ENCODE results near the gene SELENOI.

DNA sequence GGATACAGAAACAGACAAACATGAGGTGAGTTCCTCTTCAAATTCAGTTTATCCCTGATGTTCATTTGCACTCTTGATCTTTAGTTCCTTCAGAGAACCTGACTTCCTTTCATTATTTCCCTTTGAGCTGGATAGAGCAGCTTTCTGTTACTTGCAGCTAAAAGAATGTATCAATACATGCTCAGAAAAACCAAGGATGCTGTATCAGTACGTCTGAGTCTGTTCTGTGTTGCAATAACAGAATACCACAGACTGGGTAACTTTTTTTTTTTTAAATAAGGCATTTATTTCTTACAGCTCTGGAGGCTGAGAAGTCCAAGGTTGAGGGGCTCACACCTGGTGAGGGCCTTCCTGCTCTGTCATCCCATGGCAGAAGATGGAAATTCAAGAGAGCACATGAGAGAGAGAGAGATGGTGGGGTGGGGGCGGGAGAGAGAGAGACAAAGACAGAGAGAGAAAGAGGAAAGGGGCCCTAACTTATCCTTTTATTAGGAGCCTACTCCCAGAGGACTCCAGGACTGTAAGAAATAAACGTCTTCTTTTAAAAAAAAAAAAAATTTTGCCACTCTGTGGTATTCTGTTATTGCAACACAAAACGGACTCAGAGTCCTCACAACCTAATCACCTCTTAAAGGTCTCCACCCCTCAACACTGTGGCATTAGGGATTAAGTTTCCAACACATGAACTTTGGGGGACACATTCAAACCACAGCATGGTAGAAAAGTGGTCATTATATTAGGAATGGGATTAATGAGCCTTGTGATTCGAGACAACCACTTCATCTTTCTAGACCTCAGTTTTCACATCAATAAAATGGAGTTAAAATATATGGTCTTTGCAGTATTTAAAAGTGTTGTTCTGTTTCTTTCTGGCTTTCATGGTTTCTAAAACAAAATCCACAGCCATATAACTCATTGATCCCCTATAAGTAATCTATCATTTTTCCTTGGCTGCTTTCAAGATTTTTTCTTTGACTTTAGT, 18.4 kb upstream of the SELENOI start:
- TF ChIP-seq, protein P1, sequence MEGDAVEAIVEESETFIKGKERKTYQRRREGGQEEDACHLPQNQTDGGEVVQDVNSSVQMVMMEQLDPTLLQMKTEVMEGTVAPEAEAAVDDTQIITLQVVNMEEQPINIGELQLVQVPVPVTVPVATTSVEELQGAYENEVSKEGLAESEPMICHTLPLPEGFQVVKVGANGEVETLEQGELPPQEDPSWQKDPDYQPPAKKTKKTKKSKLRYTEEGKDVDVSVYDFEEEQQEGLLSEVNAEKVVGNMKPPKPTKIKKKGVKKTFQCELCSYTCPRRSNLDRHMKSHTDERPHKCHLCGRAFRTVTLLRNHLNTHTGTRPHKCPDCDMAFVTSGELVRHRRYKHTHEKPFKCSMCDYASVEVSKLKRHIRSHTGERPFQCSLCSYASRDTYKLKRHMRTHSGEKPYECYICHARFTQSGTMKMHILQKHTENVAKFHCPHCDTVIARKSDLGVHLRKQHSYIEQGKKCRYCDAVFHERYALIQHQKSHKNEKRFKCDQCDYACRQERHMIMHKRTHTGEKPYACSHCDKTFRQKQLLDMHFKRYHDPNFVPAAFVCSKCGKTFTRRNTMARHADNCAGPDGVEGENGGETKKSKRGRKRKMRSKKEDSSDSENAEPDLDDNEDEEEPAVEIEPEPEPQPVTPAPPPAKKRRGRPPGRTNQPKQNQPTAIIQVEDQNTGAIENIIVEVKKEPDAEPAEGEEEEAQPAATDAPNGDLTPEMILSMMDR (conservative IDR thresholded peaks at IDR 0.05) = no peak
- TF ChIP-seq ZFX (IDR thresholded peaks at IDR 0.05) = no peak

All from C4-2B (cell line).